ENCODE results near the gene ESPNL.

GRCh38 chr2:238102865-238103264, 2.7 kb downstream of the ESPNL start:
- TF ChIP-seq, protein P1, sequence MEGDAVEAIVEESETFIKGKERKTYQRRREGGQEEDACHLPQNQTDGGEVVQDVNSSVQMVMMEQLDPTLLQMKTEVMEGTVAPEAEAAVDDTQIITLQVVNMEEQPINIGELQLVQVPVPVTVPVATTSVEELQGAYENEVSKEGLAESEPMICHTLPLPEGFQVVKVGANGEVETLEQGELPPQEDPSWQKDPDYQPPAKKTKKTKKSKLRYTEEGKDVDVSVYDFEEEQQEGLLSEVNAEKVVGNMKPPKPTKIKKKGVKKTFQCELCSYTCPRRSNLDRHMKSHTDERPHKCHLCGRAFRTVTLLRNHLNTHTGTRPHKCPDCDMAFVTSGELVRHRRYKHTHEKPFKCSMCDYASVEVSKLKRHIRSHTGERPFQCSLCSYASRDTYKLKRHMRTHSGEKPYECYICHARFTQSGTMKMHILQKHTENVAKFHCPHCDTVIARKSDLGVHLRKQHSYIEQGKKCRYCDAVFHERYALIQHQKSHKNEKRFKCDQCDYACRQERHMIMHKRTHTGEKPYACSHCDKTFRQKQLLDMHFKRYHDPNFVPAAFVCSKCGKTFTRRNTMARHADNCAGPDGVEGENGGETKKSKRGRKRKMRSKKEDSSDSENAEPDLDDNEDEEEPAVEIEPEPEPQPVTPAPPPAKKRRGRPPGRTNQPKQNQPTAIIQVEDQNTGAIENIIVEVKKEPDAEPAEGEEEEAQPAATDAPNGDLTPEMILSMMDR (conservative IDR thresholded peaks at IDR 0.05; ENCODE audit: low read length): no peak
- TF ChIP-seq EZH2phosphoT487 (IDR thresholded peaks at IDR 0.05; ENCODE audit: borderline replicate concordance): no peak
